Tongue (tissue), 3 donors: ENCODE measurements around the gene ADCY9. TPM values are rescaled to one million over a fixed set of nuclear protein-coding genes. Genes with fewer than 3 reads are reported as not detected.

Source experiments
- DNase-seq: peaks from one replicate; pipeline ENCODE4 v3.0.0-alpha.2; 2015
- small RNA-seq: library from RNA; depleted of rRNA; stranded (forward); fragments of <200 nt; gene quantifications from one replicate; pipeline ENCODE3, GENCODE V24; 2014; ENCODE audit warnings: low replicate concordance
- total RNA-seq: library from RNA; depleted of rRNA; stranded (reverse); fragments of >200 nt; gene quantifications from one replicate; pipeline ENCODE4 v1.2.3, GENCODE V29; 2014

The ADCY9 gene
- total RNA-seq, 1 donor from 2014 or later: 28.1 TPM

- DNase-seq: no peak
These were observed 203.3 kb downstream of the ADCY9 start for GRCh38 chr16:3912897-3913296.

Small RNA genes within 50 kb of the gene (small RNA-seq; reads per million reads assigned to genes)
- gene AC009171.1: not detected

Other genes with a start within 250 kb of the ADCY9 start
- gene CREBBP, start 235.7 kb downstream of the ADCY9 start, total RNA-seq: 106 TPM
- gene SRL, start 125.6 kb upstream of the ADCY9 start, total RNA-seq: 445 TPM
- gene TFAP4, start 156.6 kb upstream of the ADCY9 start, total RNA-seq: 8.6 TPM
- gene GLIS2, start 199.6 kb upstream of the ADCY9 start, total RNA-seq: 6.8 TPM
- gene PAM16, start 234.9 kb upstream of the ADCY9 start, total RNA-seq: 16.9 TPM